ENCODE data around the gene ZCCHC9.

Gene ZCCHC9

DNA sequence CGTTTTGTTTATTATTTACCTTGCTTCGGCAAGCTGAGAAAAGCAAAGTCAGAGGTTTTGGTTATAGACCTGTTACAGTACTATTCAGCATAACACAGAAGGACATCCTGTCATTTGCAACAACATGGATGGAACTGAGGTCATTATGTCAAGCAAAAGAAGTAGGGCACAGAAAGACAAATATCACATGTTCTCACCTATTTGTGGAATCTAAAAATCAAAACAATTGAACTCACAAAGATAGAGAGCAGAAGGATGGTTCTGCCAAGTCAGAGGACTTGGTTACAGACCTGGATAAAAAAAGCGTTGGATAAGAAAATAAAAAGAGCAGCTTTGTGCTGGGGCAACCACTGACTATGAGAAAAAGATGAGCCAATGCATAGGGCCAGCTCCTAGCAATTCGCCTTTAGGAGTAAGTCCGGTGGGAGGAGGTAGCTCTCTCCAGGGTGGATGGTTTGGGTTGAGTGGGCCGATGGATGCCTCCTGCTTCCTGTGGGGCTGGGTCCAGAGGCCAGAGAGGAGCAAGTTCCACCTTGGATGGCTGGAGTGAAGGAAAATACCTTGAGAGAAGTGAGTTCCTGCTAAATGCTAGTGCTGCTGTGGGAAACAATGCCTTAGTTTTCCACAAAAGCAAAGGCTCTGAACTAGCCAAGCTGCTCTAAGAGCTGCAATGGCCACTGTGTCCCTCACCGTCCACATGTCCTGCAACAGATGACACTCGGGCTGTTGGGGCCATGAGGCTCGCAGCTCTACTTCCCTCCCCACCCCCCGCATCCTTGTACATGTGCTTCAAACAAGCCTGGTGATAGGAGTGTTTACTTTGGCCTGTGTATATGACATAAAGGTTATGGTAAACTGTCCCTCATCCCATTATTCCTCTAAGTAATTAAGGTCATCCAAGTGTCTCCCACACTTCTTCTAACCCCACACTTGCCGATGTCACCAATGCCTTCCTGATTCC lies 54.2 kb downstream of the ZCCHC9 start:
- DNase-seq (ENCODE audit: low spot score): no peak

DNA sequence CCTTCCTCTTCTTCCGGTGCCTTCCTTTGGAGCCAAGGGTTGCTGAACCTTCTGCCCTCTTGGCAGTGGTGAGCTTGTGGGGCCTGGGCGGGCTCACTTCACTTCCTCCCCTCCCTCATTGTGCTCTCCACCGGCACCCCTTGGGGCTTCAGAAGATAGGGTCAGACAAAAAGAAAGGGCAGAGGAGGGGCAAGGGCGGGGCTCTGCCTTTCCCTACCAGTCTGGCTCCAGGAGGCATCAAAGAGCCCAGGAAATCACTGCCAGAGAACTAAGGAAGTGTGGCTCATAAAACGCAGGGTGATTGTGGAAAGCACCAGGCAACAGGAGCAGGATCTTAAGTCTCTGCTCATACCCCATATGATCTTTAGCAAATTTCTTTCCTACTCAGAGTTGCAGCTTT lies 57.7 kb downstream of the ZCCHC9 start:
- DNase-seq (ENCODE audit: low spot score): no peak

DNA sequence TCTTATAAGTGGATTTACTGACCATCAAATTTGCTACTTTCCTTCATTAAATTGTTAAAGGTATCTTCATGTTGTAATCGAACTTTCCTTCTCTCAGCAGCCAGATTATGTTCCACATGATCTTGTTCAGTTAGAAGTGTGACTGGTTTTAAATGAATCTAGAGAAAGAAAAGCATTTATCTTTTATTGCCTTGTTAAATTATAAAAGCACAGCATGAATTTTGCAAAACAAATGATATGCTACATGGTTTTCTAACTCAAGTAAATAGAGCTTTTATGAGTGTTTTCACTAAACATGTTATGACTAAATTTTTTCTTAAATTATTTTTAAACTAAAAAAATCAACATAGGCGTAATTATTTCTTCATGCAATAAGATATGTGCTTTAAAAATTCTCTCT lies 58.5 kb downstream of the ZCCHC9 start:
- DNase-seq (ENCODE audit: low spot score): no peak

DNA sequence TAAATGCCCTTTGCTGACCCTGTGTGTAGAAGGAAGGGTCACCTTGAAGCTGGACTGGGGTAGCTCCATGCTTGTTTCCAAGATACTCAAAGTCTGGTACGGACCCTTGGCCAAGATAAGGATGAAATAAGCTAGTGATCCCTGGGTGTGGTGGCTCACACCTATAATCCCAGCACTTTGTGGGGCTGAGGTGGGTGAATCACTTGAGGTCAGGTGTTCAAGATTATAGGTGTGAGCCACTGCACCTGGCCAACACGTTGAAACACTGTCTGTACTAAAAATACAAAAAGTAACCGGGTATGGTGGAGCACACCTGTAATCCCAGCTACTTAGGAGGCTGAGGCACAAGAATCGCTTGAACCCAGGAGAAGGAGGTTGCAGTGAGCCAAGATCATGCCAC lies 59.3 kb downstream of the ZCCHC9 start:
- no peak for DNase-seq (ENCODE audit: low spot score)

DNA sequence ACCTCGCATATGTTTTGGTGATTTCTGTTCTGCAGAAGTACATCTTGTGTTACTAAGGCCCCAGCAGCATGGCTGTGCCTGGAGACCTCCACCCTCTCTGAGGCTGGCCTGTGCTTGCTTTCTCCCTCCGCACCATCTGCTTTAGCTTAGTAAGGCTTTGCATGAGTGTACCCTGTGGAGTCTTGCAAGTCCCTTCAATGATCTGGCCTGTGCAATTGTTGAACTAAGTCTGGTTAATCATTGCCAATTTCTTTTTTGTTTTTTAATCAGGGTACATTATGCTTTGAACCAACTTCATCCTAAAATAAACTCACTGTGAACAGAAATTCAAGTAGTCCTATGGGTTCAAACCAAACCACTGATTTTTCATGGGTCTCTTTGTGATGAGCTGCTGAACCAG lies 60.2 kb downstream of the ZCCHC9 start:
- DNase-seq (ENCODE audit: low spot score): no peak

All from AG20443 (cell line).